Renal cortical epithelial cell (primary cell): ENCODE measurements around the gene DENND4B. TPM values are rescaled to one million over a fixed set of nuclear protein-coding genes. Genes with fewer than 3 reads are reported as not detected.
A peak's percentile ranks its signal among the peaks of the same experiment; 100 is the strongest.

ENCODE experiments used
- DNase-seq: peaks from one replicate; pipeline ENCODE4 v3.0.0-alpha.2; 2011; ENCODE audit warnings: low read depth
- total RNA-seq: library from RNA; depleted of rRNA; stranded (reverse); fragments of >200 nt; gene quantifications from 2 replicates; pipeline ENCODE4 v1.2.3, GENCODE V29; 2014

The DENND4B gene
- total RNA-seq, 1 donor from 2014 or later = 21.5 TPM

DNA sequence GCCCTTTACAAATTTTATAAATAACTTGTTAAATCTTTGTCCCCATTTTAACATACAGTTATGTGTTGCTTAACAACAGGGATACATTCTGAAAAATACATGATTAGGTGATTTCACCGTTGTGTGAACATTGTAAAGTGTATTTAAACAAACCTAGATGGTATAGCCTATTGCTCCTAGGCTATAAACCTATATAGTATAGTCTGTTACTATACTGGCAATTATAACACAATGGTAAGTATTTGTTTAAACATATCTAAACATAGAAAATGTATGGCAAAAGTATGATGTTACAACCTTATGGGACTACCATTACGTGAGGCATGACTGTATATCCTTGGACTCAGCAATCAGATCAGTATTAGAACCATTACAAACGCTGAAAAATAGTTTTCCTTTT, 60.4 kb downstream of the DENND4B start:
- no peak for DNase-seq

- no peak for DNase-seq
Measured at GRCh38 chr1:153883223-153883622, 63.3 kb downstream of the DENND4B start.

GRCh38 chr1:153882296-153882912, 64.1 kb downstream of the DENND4B start:
- no peak for DNase-seq

DNA sequence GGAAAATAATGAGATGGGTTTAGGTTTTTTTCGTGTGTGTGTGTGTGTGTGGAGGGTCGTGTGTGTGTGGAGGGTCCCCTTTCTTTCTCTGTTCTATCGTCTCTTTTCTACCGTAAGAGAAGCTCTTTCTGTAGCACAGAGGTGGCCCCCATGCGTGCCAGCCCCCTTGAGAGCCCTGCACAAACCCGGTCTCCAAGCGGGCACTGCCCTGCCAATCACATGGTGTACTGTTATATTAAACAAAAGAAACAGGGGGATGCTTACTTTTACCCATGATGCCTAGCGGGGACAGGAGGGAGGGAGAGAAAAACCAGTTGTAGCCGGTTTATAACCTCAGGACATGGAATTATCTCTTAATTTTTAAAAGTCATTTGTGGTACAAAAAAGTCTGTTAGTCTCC, 64.8 kb downstream of the DENND4B start:
- no peak for DNase-seq

- peak; percentile 95 for DNase-seq
Measured at GRCh38 chr1:153880962-153881361, 65.6 kb downstream of the DENND4B start.

DNA sequence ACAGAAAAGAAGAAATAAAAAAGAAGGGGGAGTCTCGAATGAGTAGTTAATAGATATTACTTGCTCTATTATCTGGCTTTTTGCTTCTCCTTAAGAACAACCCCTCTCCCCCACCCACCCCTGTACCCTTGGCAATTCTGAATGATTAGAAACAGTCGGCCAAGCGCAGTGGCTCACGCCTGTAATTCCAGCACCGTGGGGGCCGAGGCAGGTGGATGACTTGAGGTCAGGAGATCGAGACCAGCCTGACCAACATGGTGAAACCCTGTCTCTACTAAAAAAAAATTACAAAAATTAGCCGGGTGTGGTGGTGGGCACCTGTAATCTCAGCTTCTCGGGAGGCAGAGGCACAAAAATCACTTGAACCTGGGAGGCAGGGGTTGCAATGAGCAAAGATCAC, 66.5 kb downstream of the DENND4B start:
- no peak for DNase-seq

Other genes starting within 250 kb of the DENND4B start
- gene INTS3, start 218.7 kb downstream of the DENND4B start, total RNA-seq = 15.1 and 59.2 TPM in 2 replicates
- 5.0 and 8.5 TPM in 2 replicates for gene SLC27A3, start 171.3 kb downstream of the DENND4B start, total RNA-seq
- 2.6 and 16.6 TPM in 2 replicates for gene GATAD2B, start 23.7 kb downstream of the DENND4B start, total RNA-seq
- 2.8 and 6.6 TPM in 2 replicates for gene CRTC2, start 11.9 kb upstream of the DENND4B start, total RNA-seq
- gene SLC39A1, start 16.8 kb upstream of the DENND4B start, total RNA-seq = 203 and 214 TPM in 2 replicates
- 4.9 and 7.1 TPM in 2 replicates for gene CREB3L4, start 21.2 kb upstream of the DENND4B start, total RNA-seq
- 109 and 116 TPM in 2 replicates for gene JTB, start 31.0 kb upstream of the DENND4B start, total RNA-seq
- 80.6 and 154 TPM in 2 replicates for gene RAB13, start 39.6 kb upstream of the DENND4B start, total RNA-seq
- gene RPS27, start 44.0 kb upstream of the DENND4B start, total RNA-seq = 242 and 820 TPM in 2 replicates
- gene NUP210L, start 208.4 kb upstream of the DENND4B start, total RNA-seq = 0.05 TPM in 1 of 2 replicates, not detected in the other
- 654 and 806 TPM in 2 replicates for gene TPM3, start 245.4 kb upstream of the DENND4B start, total RNA-seq